GM12878 (cell line): ENCODE results near the gene NTF3. TPM values are rescaled to one million over a fixed set of nuclear protein-coding genes. Genes with fewer than 3 reads are reported as not detected.

Experiments
- ATAC-seq: fragments of 200-7000 bp; cut with Tn5 transposase; 3 replicates; pipeline ENCODE4 v1.9.1; 2020; ENCODE audit warnings: mild to moderate bottlenecking, moderate library complexity
- BruUV-seq: library from RNA; stranded (reverse); fragments of 400-500 nt; replicated peaks from 2 replicates; lab custom pipeline; 2021; lab: Mats Ljungman, UMichigan
- CTCF ChIA-PET: fragments of 300-600 bp; sonication (Branson Sonifier 250); formaldehyde crosslinking; extraction: SDS; loops from one replicate; lab custom pipeline; 2021; ENCODE audit warnings: inconsistent platforms; lab: Yijun Ruan, JAX
- POLR2A ChIA-PET: fragments of 350-600 bp; formaldehyde crosslinking; extraction: SDS; loops from one replicate; lab custom pipeline; 2021; ENCODE audit warnings: inconsistent platforms; lab: Charles Lee
- RAD21 ChIA-PET: fragments of 300-600 bp; sonication (Branson Sonifier 250); formaldehyde crosslinking; loops from one replicate; lab custom pipeline; 2023; ENCODE audit warnings: antibody characterized with exemption; ENCODE audit not compliant: unreplicated experiment; lab: Charles Lee
- SMC1A ChIA-PET: fragments of 300-600 bp; sonication (Branson Sonifier 250); formaldehyde crosslinking; loops from one replicate; lab custom pipeline; 2023; ENCODE audit not compliant: unreplicated experiment, uncharacterized antibody; lab: Charles Lee
- DNase-seq: peaks from one replicate; pipeline ENCODE4 v3.0.0-alpha.2; 2011; ENCODE audit warnings: low read depth, low spot score
- FAIRE-seq: peaks from 3 replicates; lab custom pipeline; 2011; peaks lifted over from hg19 to GRCh38; lab: Jason Lieb, UNC
- H2AFZ ChIP-seq: 2 replicates; pipeline ENCODE4 v1.6.0; 2011; ENCODE audit warnings: low read depth, low read length, control low read depth; ENCODE audit not compliant: control insufficient read depth
- H3K27ac ChIP-seq: 2 replicates; pipeline ENCODE4 v1.5.1; 2011; ENCODE audit warnings: control low read depth; ENCODE audit not compliant: control insufficient read depth, insufficient read depth
- H3K27me3 ChIP-seq, 2 experiments: replicated peaks in 1 of 2; 2 replicates each; pipeline versions ENCODE4 v1.6.0 to v1.6.1; 2011; ENCODE audit warnings: low read length in 1 of 2; ENCODE audit not compliant: control insufficient read depth in 2 of 2, insufficient read depth in 2 of 2
- H3K36me3 ChIP-seq, 2 experiments: 2 replicates each; pipeline ENCODE4 v1.5.1; 2011; ENCODE audit warnings: low read length in 1 of 2; ENCODE audit not compliant: control insufficient read depth in 2 of 2, insufficient read depth in 2 of 2
- H3K4me1 ChIP-seq: 2 replicates; pipeline ENCODE4 v1.6.1; 2011; ENCODE audit warnings: mild to moderate bottlenecking, low read length, moderate library complexity, mixed read lengths; ENCODE audit not compliant: control insufficient read depth, insufficient read depth
- H3K4me2 ChIP-seq: 2 replicates; pipeline ENCODE4 v1.6.0; 2011; ENCODE audit warnings: control low read depth; ENCODE audit not compliant: control insufficient read depth, insufficient read depth
- H3K4me3 ChIP-seq: fragments of 200-600 bp; sonication (generic); 2 replicates; pipeline ENCODE4 v1.5.1; 2016
- H3K79me2 ChIP-seq: 2 replicates; pipeline ENCODE4 v1.6.0; 2011; ENCODE audit warnings: low read length; ENCODE audit not compliant: control insufficient read depth, insufficient read depth
- H3K9ac ChIP-seq: 2 replicates; pipeline ENCODE4 v1.8.0; 2011; ENCODE audit warnings: low read length, control low read depth, mixed read lengths; ENCODE audit not compliant: control insufficient read depth, insufficient read depth
- H3K9me3 ChIP-seq: replicated peaks from 3 replicates; pipeline ENCODE4 v1.5.1; 2011; ENCODE audit warnings: mild to moderate bottlenecking, low read length; ENCODE audit not compliant: control insufficient read depth, insufficient read depth
- H4K20me1 ChIP-seq: 2 replicates; pipeline ENCODE4 v1.6.0; 2011; ENCODE audit not compliant: control insufficient read depth, insufficient read depth
- ATF2 ChIP-seq: IDR thresholded peaks from 2 replicates; pipeline ENCODE4 v1.6.1; 2012; ENCODE audit warnings: low read length, inconsistent platforms
- HDGF ChIP-seq: fragments of 450-650 bp; IDR thresholded peaks from 2 replicates; pipeline ENCODE4 v1.6.1; 2016; ENCODE audit warnings: antibody characterized with exemption
- POLR2AphosphoS2 ChIP-seq: IDR thresholded peaks from 2 replicates; pipeline ENCODE4 v1.6.1; 2011; ENCODE audit warnings: low read depth, mild to moderate bottlenecking, low read length, improper control_type of control experiment, moderate library complexity
- SREBF1 ChIP-seq: IDR thresholded peaks from 2 replicates; pipeline ENCODE4 v1.6.1; 2012; ENCODE audit warnings: mild to moderate bottlenecking, low read length
- SUZ12 ChIP-seq: fragments of 200-600 bp; sonication (generic); IDR thresholded peaks from one replicate; pipeline ENCODE4 v1.6.1; 2018; ENCODE audit warnings: antibody characterized with exemption, mild to moderate bottlenecking; ENCODE audit not compliant: unreplicated experiment
- ZNF622 ChIP-seq: fragments of 450-650 bp; IDR thresholded peaks from 2 replicates; pipeline ENCODE4 v1.6.1; 2017; ENCODE audit warnings: mild to moderate bottlenecking, inconsistent platforms
- ZZZ3 ChIP-seq: IDR thresholded peaks from 2 replicates; pipeline ENCODE4 v1.6.1; 2011; ENCODE audit warnings: low read depth; ENCODE audit not compliant: control insufficient read depth, insufficient read length
- WGBS: methylation state at CpG from one replicate; pipeline ENCODE4 v1.1.6; 2016; ENCODE audit warnings: low lambda C conversion rate; ENCODE audit not compliant: insufficient replicate concordance, insufficient coverage; ENCODE audit errors: missing lambda C conversion rate; 5-methylcytosine and 5-hydroxymethylcytosine counted together
- in situ Hi-C: fragments of 300-500 bp; cut with MboI; formaldehyde crosslinking; loops from 9 replicates; pipeline ENCODE4 v1.14.3; 2018; ENCODE audit warnings: mixed read lengths
- intact Hi-C: fragments of 100-400 bp; cut with micrococcal nuclease; formaldehyde crosslinking; loops from one replicate; pipeline ENCODE4 v1.14.2; 2022; ENCODE audit not compliant: unreplicated experiment
- polyA plus RNA-seq, 11 experiments: library from polyadenylated mRNA; depleted of rRNA in 4 of 11; unstranded in 6 of 11; stranded (reverse) in 5 of 11; fragments of >200 nt; fragmentation: Nextera tagmentation in 4 of 11; fragmentation: Illumina TruSeq in 1 of 11; extraction: Ambion mirVana in 4 of 11; extraction: Trizol in 1 of 11; gene quantifications; 1 replicate in 1 of 11; 2 replicates in 10 of 11; pipeline versions ENCODE4 v1.2.1 to v1.2.3, GENCODE V29; 2011 to 2016; ENCODE audit warnings: inconsistent platforms in 2 of 11, missing spikeins in 2 of 11, low read depth in 1 of 11
- total RNA-seq, 4 experiments: library from RNA; depleted of rRNA in 3 of 4; stranded (reverse); fragments of >200 nt in 3 of 4; fragmentation: Illumina TruSeq in 1 of 4; extraction: Trizol in 1 of 4; gene quantifications; 2 replicates each; pipeline versions ENCODE4 v1.2.1 to v1.2.3, GENCODE V29; 2013 to 2021
- TF ChIP-seq, protein P1 (sequence below): IDR thresholded peaks from 2 replicates; pipeline ENCODE4 v1.6.1; 2011; ENCODE audit warnings: borderline replicate concordance, low read depth, mild to moderate bottlenecking, moderate library complexity, low read length; ENCODE audit not compliant: insufficient read depth, poor library complexity, severe bottlenecking

NTF3 gene
- total and polyA plus RNA-seq, 10 of the 15 experiments (the other 5 are each of a cell fraction or from before 2014, with no cell fraction given), result 0.07 TPM; not detected in 9

- ChIA-PET SMC1A (no interaction called here), POLR2A (no interaction called here), CTCF (interaction anchor here (0.6 kb wide), 1 partner anchor 54 kb away, joined by 3 read pairs; no protein-coding TSS in a partner anchor), RAD21 (no interaction called here)
- no peak overlapping the region for H3K9ac ChIP-seq
- intact Hi-C loops (no loop called here), in situ Hi-C loops (no loop called here)
- FAIRE-seq (no peak), ATAC-seq (no peak), DNase-seq (no peak)
- H3K4me2 ChIP-seq, result no peak overlapping the region
- H2AFZ ChIP-seq, result no peak overlapping the region
- 9% methylated on average over 4 of the region's 4 CpGs for WGBS
- TF ChIP-seq ATF2 (no peak), SUZ12 (no peak), POLR2AphosphoS2 (no peak), ZZZ3 (no peak), HDGF (no peak), ZNF622 (no peak), SREBF1 (no peak)
- TF ChIP-seq, protein P1, sequence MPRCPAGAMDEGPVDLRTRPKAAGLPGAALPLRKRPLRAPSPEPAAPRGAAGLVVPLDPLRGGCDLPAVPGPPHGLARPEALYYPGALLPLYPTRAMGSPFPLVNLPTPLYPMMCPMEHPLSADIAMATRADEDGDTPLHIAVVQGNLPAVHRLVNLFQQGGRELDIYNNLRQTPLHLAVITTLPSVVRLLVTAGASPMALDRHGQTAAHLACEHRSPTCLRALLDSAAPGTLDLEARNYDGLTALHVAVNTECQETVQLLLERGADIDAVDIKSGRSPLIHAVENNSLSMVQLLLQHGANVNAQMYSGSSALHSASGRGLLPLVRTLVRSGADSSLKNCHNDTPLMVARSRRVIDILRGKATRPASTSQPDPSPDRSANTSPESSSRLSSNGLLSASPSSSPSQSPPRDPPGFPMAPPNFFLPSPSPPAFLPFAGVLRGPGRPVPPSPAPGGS, result no peak
- no peaks in the 10 kb centered on the region for H3K9me3 ChIP-seq
- no peaks in the 10 kb centered on the region for H4K20me1 ChIP-seq
- H3K27ac ChIP-seq, result no peak overlapping the region
- H3K4me1 ChIP-seq, result no peaks in the 10 kb centered on the region
- peaks cover 0 to 1% of the 10 kb centered on the region in 2 experiments; a peak in 2 of 4 replicates for H3K27me3 ChIP-seq
- no peaks in the 10 kb centered on the region for H3K79me2 ChIP-seq
- BruUV-seq, result no TSS peak
- no peak overlapping the region for H3K4me3 ChIP-seq
- no peaks in the 10 kb centered on the region for H3K36me3 ChIP-seq
These were observed 60.7 kb downstream of the NTF3 start for GRCh38 chr12:5492562-5492961.
